HG02852 (cell line): ENCODE data around the gene VAV3.
"Not testable (repeated sequence)": the region's sequence is repeated elsewhere in the genome, so short reads cannot be mapped to it uniquely, and the experiment has no call there.

Experiments used
- ATAC-seq: cut with Tn5 transposase; IDR thresholded peaks from one replicate; pipeline ENCODE4 v1.9.1; 2021; ENCODE audit warnings: mild to moderate bottlenecking, moderate library complexity; ENCODE audit not compliant: unreplicated experiment

Gene VAV3

GRCh38 chr1:107762751-107763390, 202.1 kb downstream of the VAV3 start:
- ATAC-seq = no peak

- ATAC-seq = no peak
Observed at GRCh38 chr1:107760065-107760464, 204.9 kb downstream of the VAV3 start.

- ATAC-seq = no peak
Observed at GRCh38 chr1:107750364-107750959, 214.5 kb downstream of the VAV3 start.

- no peak for ATAC-seq
Observed at GRCh38 chr1:107748531-107748930, 216.4 kb downstream of the VAV3 start.

- no peak for ATAC-seq
Observed at GRCh38 chr1:107741242-107741641, 223.7 kb downstream of the VAV3 start.

- no peak for ATAC-seq
Observed at GRCh38 chr1:107740579-107740978, 224.4 kb downstream of the VAV3 start.

GRCh38 chr1:107739651-107740050, 225.3 kb downstream of the VAV3 start:
- ATAC-seq = no peak

- no peak for ATAC-seq
Observed at GRCh38 chr1:107739201-107739600, 225.8 kb downstream of the VAV3 start.

- not testable (repeated sequence) for ATAC-seq
Observed at GRCh38 chr1:107733401-107733800, 231.6 kb downstream of the VAV3 start.

- no peak for ATAC-seq
Observed at GRCh38 chr1:107727866-107728265, 237.1 kb downstream of the VAV3 start.

GRCh38 chr1:107726860-107727259, 238.1 kb downstream of the VAV3 start:
- no peak for ATAC-seq

- no peak for ATAC-seq
Observed at GRCh38 chr1:107724648-107725047, 240.3 kb downstream of the VAV3 start.

- not testable (repeated sequence) for ATAC-seq
Observed at GRCh38 chr1:107720210-107720609, 244.8 kb downstream of the VAV3 start.

GRCh38 chr1:107710005-107710404, 255.0 kb downstream of the VAV3 start:
- no peak for ATAC-seq

GRCh38 chr1:107707111-107707510, 257.9 kb downstream of the VAV3 start:
- ATAC-seq = no peak

- ATAC-seq = no peak
Observed at GRCh38 chr1:107706182-107706581, 258.8 kb downstream of the VAV3 start.

GRCh38 chr1:107704911-107705310, 260.1 kb downstream of the VAV3 start:
- no peak for ATAC-seq

- no peak for ATAC-seq
Observed at GRCh38 chr1:107702946-107703571, 261.9 kb downstream of the VAV3 start.

- ATAC-seq = not testable (repeated sequence)
Observed at GRCh38 chr1:107700651-107701050, 264.3 kb downstream of the VAV3 start.

GRCh38 chr1:107698161-107698560, 266.8 kb downstream of the VAV3 start:
- ATAC-seq = no peak

- ATAC-seq = no peak
Observed at GRCh38 chr1:107695341-107695740, 269.6 kb downstream of the VAV3 start.

GRCh38 chr1:107692580-107693345, 272.2 kb downstream of the VAV3 start:
- ATAC-seq = no peak
